COLO668 (cell line): Measurements from ENCODE around the gene MYH7.

Source experiments
- DNase-seq: peaks from one replicate; lab custom pipeline; 2025; ENCODE audit not compliant: unreplicated experiment; lab: John Stamatoyannopoulos, UW

MYH7 gene

DNA sequence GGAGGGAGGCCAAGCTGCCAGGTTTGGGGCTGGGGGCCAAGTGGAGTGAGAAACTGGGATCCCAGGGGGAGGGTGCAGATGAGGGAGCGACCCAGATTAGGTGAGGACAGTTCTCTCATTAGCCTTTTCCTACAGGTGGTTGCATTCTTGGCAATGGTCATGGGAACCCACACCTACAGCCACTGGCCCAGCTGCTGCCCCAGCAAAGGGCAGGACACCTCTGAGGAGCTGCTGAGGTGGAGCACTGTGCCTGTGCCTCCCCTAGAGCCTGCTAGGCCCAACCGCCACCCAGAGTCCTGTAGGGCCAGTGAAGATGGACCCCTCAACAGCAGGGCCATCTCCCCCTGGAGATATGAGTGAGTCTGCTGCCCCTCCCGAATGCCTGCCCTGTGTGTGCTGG is 62.4 kb downstream of the MYH7 start:
- no peak for DNase-seq

- DNase-seq: no peak
These were observed 63.0 kb downstream of the MYH7 start, which contains the start of gene IL25 for GRCh38 chr14:23372509-23372908. IL25 (plus strand) TSS chr14:23372809.

- no peak for DNase-seq
These were observed 63.6 kb downstream of the MYH7 start for GRCh38 chr14:23371865-23372264.

GRCh38 chr14:23370221-23370620 is 65.2 kb downstream of the MYH7 start:
- no peak for DNase-seq

GRCh38 chr14:23366426-23366921 is 69.0 kb downstream of the MYH7 start:
- DNase-seq: no peak

DNA sequence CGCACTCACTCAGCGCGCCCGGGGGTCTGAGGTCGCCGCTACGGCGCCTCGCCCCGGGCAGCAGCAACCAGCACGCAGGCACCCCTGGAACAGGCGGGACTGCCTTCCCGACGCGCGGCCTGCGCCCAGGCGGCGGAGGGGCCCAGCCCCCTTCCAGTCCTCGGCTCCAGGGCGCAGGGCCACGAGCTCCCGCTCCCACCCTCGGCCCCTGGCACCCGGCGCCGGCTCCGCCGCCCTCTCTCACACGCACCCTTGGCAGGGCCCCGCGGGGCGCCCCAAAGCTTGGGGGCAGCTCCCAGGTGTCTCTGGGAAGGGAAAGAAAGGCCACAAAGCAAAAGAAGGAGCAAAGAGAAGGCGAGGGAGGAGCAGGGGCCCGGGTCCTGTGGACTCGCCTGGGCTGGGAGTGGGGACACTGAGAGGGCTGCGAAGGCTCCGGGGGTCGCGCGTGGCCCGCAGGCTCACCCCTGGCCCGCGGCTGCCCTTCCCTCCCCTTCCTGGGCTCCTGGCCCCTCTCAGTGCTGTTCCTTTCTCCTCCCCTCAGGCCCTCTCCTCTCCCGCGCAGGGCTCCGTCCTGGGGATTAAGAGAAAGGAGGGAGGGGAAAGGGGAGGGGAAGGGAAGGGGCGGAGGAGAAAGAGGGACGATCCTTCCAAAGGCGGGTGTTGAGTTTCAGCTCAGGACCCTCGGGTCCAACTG is 69.6 kb downstream of the MYH7 start:
- DNase-seq: no peak

DNA sequence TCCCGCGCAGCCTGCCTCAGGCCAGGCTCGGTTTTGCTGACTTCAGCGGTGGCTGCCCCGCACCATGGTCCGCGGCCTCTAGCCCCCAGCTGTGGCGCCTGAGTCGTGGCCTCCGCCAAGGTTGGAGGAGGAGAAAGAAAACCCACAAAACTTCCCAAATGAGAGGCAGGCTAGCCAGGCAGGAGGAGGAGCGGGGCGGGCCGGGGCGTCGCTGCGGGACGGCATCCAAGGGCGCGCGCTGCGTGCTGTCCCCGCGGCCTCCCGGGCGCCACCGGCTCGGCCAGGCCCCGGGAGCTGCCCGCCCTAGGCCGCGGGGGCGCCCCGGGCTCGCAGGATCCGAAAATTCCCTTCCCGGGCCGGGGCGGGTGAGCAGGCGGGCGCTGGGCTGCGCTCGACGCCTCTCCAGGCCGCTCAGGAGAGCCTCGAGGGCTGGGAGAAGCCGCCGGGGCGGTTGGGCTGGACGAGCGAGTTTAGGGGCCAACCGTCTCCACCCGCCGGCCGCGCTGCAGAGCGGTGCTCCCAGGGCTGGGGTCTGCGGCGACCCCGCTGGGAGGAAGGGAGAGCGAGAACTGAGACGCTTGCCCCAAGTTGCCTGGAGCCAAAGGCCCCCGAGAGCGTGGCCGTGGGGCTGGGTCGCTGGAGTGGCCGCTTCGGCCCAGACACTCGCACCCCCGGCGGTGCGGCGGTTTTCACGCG is 70.3 kb downstream of the MYH7 start, which contains the start of gene EFS:
EFS (minus strand) TSS at position 137 of the 696 bp plus-strand sequence. CDS start 147 bp downstream, outside the sequence.
- DNase-seq: no peak

GRCh38 chr14:23364164-23365035 is 71.1 kb downstream of the MYH7 start:
- DNase-seq: no peak
